Vagina (tissue), 2 donors: ENCODE measurements around the gene SLC22A17.

Source experiments
- CTCF ChIP-seq, 3 experiments: fragments of 450-650 bp in 2 of 3; fragments of 200-600 bp in 1 of 3; sonication (generic) in 1 of 3; IDR thresholded peaks; one replicate each; pipeline ENCODE4 v1.5.1; 2017 to 2019; ENCODE audit warnings: antibody characterized with exemption in 3 of 3, mild to moderate bottlenecking in 2 of 3, moderate library complexity in 2 of 3
- POLR2A ChIP-seq, 2 donors: fragments of 450-650 bp; IDR thresholded peaks; one replicate each; pipeline ENCODE4 v1.6.1; 2017; ENCODE audit warnings: antibody characterized with exemption in 2 of 2, mild to moderate bottlenecking in 2 of 2, moderate library complexity in 2 of 2
- POLR2AphosphoS5 ChIP-seq, 2 donors: sonication (generic); formaldehyde crosslinking; IDR thresholded peaks; one replicate each; pipeline ENCODE4 v1.9.0; 2017; ENCODE audit warnings: antibody characterized with exemption in 2 of 2, mild to moderate bottlenecking in 2 of 2, low read depth in 1 of 2; ENCODE audit not compliant: insufficient read depth in 1 of 2

- TF ChIP-seq CTCF (IDR thresholded peaks at IDR 0.05) (no peak), POLR2A (IDR thresholded peaks at IDR 0.05) (no peak), POLR2AphosphoS5 (IDR thresholded peaks at IDR 0.05; ENCODE audit: insufficient read depth in 1 of 2, low read depth in 1 of 2) (no peak)
Observed at GRCh38 chr14:23373041-23373440, 20.4 kb upstream of the SLC22A17 start.
